Esophagus squamous epithelium (tissue), 4 donors: ENCODE measurements around the gene TAOK3.

ENCODE experiments used
- POLR2A ChIP-seq, 4 donors: fragments of 450-650 bp; IDR thresholded peaks; one replicate each; pipeline ENCODE4 v1.6.1; 2017; ENCODE audit warnings: antibody characterized with exemption in 4 of 4, mild to moderate bottlenecking in 4 of 4, moderate library complexity in 3 of 4
- TF ChIP-seq, protein P1 (sequence below), 6 experiments: fragments of 450-650 bp in 4 of 6; fragments of 200-600 bp in 2 of 6; sonication (generic) in 2 of 6; IDR thresholded peaks; one replicate each; pipeline ENCODE4 v1.5.1; 2016 to 2019; ENCODE audit warnings: antibody characterized with exemption in 6 of 6, mild to moderate bottlenecking in 4 of 6, moderate library complexity in 4 of 6

- TF ChIP-seq, protein P1, sequence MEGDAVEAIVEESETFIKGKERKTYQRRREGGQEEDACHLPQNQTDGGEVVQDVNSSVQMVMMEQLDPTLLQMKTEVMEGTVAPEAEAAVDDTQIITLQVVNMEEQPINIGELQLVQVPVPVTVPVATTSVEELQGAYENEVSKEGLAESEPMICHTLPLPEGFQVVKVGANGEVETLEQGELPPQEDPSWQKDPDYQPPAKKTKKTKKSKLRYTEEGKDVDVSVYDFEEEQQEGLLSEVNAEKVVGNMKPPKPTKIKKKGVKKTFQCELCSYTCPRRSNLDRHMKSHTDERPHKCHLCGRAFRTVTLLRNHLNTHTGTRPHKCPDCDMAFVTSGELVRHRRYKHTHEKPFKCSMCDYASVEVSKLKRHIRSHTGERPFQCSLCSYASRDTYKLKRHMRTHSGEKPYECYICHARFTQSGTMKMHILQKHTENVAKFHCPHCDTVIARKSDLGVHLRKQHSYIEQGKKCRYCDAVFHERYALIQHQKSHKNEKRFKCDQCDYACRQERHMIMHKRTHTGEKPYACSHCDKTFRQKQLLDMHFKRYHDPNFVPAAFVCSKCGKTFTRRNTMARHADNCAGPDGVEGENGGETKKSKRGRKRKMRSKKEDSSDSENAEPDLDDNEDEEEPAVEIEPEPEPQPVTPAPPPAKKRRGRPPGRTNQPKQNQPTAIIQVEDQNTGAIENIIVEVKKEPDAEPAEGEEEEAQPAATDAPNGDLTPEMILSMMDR (IDR thresholded peaks at IDR 0.05) = no peak
- TF ChIP-seq POLR2A (IDR thresholded peaks at IDR 0.05) = no peak
Measured at GRCh38 chr12:118148287-118148686, 224.4 kb downstream of the TAOK3 start.
